ENCODE measurements around the gene ZFPL1.

DNA sequence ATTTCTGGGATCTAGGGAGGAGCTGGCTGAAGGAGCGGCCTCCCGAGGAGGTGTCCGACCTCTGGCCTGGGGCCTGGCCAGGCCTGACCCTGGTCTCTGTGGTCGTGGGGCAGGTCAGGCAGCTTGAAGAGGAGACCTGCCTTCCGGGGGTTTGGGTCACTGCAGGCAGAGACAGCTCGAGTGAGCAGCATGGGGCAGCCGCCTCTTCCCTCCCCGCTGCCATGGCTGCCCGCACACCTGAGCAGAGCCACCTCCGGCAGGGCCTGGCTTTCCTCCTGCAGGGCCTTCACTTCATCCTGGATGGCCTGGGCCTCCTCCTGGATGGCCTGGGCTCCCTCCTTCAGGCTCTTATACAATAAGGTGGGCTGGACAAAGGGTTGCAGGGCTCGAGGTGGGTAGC lies 17.7 kb upstream of the ZFPL1 start:
- TF ChIP-seq, protein P1, sequence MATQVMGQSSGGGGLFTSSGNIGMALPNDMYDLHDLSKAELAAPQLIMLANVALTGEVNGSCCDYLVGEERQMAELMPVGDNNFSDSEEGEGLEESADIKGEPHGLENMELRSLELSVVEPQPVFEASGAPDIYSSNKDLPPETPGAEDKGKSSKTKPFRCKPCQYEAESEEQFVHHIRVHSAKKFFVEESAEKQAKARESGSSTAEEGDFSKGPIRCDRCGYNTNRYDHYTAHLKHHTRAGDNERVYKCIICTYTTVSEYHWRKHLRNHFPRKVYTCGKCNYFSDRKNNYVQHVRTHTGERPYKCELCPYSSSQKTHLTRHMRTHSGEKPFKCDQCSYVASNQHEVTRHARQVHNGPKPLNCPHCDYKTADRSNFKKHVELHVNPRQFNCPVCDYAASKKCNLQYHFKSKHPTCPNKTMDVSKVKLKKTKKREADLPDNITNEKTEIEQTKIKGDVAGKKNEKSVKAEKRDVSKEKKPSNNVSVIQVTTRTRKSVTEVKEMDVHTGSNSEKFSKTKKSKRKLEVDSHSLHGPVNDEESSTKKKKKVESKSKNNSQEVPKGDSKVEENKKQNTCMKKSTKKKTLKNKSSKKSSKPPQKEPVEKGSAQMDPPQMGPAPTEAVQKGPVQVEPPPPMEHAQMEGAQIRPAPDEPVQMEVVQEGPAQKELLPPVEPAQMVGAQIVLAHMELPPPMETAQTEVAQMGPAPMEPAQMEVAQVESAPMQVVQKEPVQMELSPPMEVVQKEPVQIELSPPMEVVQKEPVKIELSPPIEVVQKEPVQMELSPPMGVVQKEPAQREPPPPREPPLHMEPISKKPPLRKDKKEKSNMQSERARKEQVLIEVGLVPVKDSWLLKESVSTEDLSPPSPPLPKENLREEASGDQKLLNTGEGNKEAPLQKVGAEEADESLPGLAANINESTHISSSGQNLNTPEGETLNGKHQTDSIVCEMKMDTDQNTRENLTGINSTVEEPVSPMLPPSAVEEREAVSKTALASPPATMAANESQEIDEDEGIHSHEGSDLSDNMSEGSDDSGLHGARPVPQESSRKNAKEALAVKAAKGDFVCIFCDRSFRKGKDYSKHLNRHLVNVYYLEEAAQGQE (IDR thresholded peaks at IDR 0.05) = no peak
- TF ChIP-seq EGR1 (IDR thresholded peaks at IDR 0.05; ENCODE audit: low read depth in 2 of 2) = no peak
- no peak for TF ChIP-seq YY1 (IDR thresholded peaks at IDR 0.05)
- TF ChIP-seq, protein P2, sequence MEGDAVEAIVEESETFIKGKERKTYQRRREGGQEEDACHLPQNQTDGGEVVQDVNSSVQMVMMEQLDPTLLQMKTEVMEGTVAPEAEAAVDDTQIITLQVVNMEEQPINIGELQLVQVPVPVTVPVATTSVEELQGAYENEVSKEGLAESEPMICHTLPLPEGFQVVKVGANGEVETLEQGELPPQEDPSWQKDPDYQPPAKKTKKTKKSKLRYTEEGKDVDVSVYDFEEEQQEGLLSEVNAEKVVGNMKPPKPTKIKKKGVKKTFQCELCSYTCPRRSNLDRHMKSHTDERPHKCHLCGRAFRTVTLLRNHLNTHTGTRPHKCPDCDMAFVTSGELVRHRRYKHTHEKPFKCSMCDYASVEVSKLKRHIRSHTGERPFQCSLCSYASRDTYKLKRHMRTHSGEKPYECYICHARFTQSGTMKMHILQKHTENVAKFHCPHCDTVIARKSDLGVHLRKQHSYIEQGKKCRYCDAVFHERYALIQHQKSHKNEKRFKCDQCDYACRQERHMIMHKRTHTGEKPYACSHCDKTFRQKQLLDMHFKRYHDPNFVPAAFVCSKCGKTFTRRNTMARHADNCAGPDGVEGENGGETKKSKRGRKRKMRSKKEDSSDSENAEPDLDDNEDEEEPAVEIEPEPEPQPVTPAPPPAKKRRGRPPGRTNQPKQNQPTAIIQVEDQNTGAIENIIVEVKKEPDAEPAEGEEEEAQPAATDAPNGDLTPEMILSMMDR (IDR thresholded peaks at IDR 0.05; ENCODE audit: low read depth, low read length, missing input control) = no peak
- TF ChIP-seq RAD21 (IDR thresholded peaks at IDR 0.05) = no peak
- TF ChIP-seq, protein P3, sequence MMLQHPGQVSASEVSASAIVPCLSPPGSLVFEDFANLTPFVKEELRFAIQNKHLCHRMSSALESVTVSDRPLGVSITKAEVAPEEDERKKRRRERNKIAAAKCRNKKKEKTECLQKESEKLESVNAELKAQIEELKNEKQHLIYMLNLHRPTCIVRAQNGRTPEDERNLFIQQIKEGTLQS (IDR thresholded peaks at IDR 0.05) = no peak
- no peak for TF ChIP-seq TAF1 (conservative IDR thresholded peaks at IDR 0.05)
- no peak for TF ChIP-seq HNF4A (conservative IDR thresholded peaks at IDR 0.05)
- TF ChIP-seq JUND (IDR thresholded peaks at IDR 0.05) = no peak
